ENCODE data around the gene ERBB4.

DNA sequence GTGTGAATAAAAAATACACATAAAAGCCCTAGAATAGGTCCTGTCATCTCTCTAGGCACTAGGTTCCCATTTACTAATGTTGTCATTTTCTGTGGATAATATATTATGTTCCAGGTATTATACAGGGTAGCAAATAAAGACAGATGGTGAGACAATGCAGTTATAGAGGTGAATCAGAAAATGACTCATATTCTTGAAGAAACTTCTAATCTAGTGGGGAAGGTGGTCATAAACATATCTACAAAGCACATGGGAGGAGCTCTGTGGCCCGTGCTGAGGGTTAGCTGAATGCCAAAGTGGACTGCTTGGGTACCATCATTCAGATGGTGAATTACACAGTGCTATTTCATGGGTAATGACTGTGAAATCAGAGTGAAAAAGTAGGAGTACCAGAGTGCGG is 700.9 kb downstream of the ERBB4 start:
- TF ChIP-seq, protein P1, sequence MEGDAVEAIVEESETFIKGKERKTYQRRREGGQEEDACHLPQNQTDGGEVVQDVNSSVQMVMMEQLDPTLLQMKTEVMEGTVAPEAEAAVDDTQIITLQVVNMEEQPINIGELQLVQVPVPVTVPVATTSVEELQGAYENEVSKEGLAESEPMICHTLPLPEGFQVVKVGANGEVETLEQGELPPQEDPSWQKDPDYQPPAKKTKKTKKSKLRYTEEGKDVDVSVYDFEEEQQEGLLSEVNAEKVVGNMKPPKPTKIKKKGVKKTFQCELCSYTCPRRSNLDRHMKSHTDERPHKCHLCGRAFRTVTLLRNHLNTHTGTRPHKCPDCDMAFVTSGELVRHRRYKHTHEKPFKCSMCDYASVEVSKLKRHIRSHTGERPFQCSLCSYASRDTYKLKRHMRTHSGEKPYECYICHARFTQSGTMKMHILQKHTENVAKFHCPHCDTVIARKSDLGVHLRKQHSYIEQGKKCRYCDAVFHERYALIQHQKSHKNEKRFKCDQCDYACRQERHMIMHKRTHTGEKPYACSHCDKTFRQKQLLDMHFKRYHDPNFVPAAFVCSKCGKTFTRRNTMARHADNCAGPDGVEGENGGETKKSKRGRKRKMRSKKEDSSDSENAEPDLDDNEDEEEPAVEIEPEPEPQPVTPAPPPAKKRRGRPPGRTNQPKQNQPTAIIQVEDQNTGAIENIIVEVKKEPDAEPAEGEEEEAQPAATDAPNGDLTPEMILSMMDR (IDR thresholded peaks at IDR 0.05): no peak
- TF ChIP-seq POLR2AphosphoS5 (IDR thresholded peaks at IDR 0.05): no peak

All from transverse colon (tissue), 4 donors.